ENCODE results near the gene RIPK3. TPM values are rescaled to one million over a fixed set of nuclear protein-coding genes. Genes with fewer than 3 reads are reported as not detected.

Gene RIPK3
- total and polyA plus RNA-seq, 2 of the 8 experiments (the other 6 are each of a cell fraction or from before 2014, with no cell fraction given): 0.24 to 0.39 TPM

DNA sequence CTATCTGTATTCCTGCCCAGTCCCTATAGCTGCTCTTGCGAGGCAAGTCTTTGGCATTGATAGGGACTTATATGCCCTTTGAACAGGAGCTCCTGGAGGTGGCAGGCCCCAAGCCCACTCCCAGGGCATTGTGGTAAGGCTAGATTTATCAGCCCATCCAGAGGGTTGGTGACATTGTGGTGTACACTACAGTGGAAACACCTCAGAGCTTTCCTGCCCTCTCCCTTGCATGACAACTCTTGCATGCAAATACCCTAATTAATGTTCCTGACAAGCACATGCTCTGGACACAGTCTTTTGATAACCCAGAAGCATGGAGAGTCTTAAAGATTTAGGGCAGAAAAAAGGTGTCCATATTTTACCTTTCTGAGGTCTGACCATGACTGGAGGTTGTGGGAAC lies 815 bp upstream of the RIPK3 start:
- Histone ChIP-seq H3K79me2 (ENCODE audit: control insufficient read depth in 1 of 2, insufficient read depth in 2 of 2, low read length in 2 of 2) (no peaks in the 10 kb centered on the region), H3K56ac (replicated peaks; ENCODE audit: insufficient read length, low read depth, low read length) (no peak overlapping the region), H4K8ac (ENCODE audit: extremely low read depth, insufficient read depth, low read length) (no peak overlapping the region), H3K4me2 (ENCODE audit: insufficient read depth in 1 of 2, low read depth in 2 of 2, low read length in 2 of 2) (no peak overlapping the region; a peak in 1 of 4 replicates), H2BK15ac (ENCODE audit: low read length) (no peak overlapping the region), H4K91ac (replicated peaks; ENCODE audit: insufficient read length, low read length) (no peak overlapping the region), H2AK5ac (ENCODE audit: low read depth, low read length) (no peak overlapping the region), H3K4me1 (replicated peaks in 1 of 4; ENCODE audit: control insufficient read depth in 3 of 4, insufficient read depth in 4 of 4, low read length in 3 of 4) (peaks cover 0 to 5% (median 0%) of the 10 kb centered on the region in 4 experiments; a peak in 2 of 7 replicates), H3K4ac (replicated peaks; ENCODE audit: insufficient read length, low read depth, low read length) (no peak overlapping the region), H3K14ac (ENCODE audit: insufficient read length) (no peak overlapping the region), H3K79me1 (ENCODE audit: low read depth, low read length) (no peaks in the 10 kb centered on the region), H3K23me2 (ENCODE audit: low read depth, low read length) (peaks cover 8% of the 10 kb centered on the region; the same call in 1 of the 2 replicates), H3K27ac (ENCODE audit: low read depth, low read length) (no peak overlapping the region), H3K9me3 (ENCODE audit: insufficient read depth in 2 of 2, low read depth in 1 of 2, low read length in 1 of 2) (no peaks in the 10 kb centered on the region), H3K9ac (replicated peaks in 1 of 4; ENCODE audit: extremely low read depth in 1 of 4, low read depth in 3 of 4, low read length in 3 of 4) (no peak overlapping the region), H3K36me3 (ENCODE audit: control insufficient read depth in 2 of 4, insufficient read depth in 4 of 4, low read length in 3 of 4) (no peaks in the 10 kb centered on the region), H3K18ac (ENCODE audit: extremely low read depth, low read length) (no peak overlapping the region), H2BK120ac (replicated peaks; ENCODE audit: low read depth, low read length) (no peak overlapping the region), H2BK12ac (ENCODE audit: low read depth, low read length) (no peak overlapping the region), H4K5ac (ENCODE audit: insufficient read length, low read depth, low read length) (no peak overlapping the region), H2BK5ac (ENCODE audit: low read depth, low read length) (no peak overlapping the region), H4K20me1 (replicated peaks in 1 of 2; ENCODE audit: control insufficient read depth in 1 of 2, insufficient read depth in 2 of 2, low read length in 2 of 2) (no peaks in the 10 kb centered on the region), H3K4me3 (ENCODE audit: extremely low read depth in 1 of 4, insufficient read depth in 2 of 4, low read depth in 3 of 4, low read length in 4 of 4) (no peak overlapping the region), H2AFZ (ENCODE audit: low read length) (no peak overlapping the region), H3K23ac (ENCODE audit: insufficient read length) (no peak overlapping the region), H2BK20ac (ENCODE audit: low read length) (no peak overlapping the region), H3K27me3 (replicated peaks in 1 of 4; ENCODE audit: control insufficient read depth in 3 of 4, extremely low read depth in 1 of 4, insufficient read depth in 3 of 4, low read length in 3 of 4) (peaks cover 42 to 63% (median 61%) of the 10 kb centered on the region in 4 experiments)
- FAIRE-seq (no peak), DNase-seq (ENCODE audit: low read depth in 1 of 2, low spot score in 2 of 2) (no peak)
- no peak for TF ChIP-seq KDM4A (IDR thresholded peaks at IDR 0.05; ENCODE audit: low read depth, low read length, severe bottlenecking)
- TF ChIP-seq RBBP5 (IDR thresholded peaks at IDR 0.05; ENCODE audit: borderline replicate concordance, low read depth, low read length): no peak
- no peak for TF ChIP-seq KDM5A (IDR thresholded peaks at IDR 0.05; ENCODE audit: low read length)
- no peak for TF ChIP-seq SIX5 (IDR thresholded peaks at IDR 0.05; ENCODE audit: low read depth, low read length)
- no peak for TF ChIP-seq BACH1 (IDR thresholded peaks at IDR 0.05; ENCODE audit: low read length)
- TF ChIP-seq TBP (IDR thresholded peaks at IDR 0.05; ENCODE audit: low read depth, low read length): no peak
- TF ChIP-seq FOSL1 (IDR thresholded peaks at IDR 0.05; ENCODE audit: insufficient read depth, low read depth, low read length): no peak
- TF ChIP-seq CHD1 (IDR thresholded peaks at IDR 0.05; ENCODE audit: low read depth, low read length): no peak
- 73% methylated on average over 1 of the region's 1 CpG; no CpG with 5 or more reads in 1 of the 2 experiments for WGBS, 2 experiments (ENCODE audit: extremely low coverage in 1 of 2, insufficient coverage in 1 of 2, insufficient read length in 1 of 2, insufficient replicate concordance in 2 of 2, low coverage in 1 of 2, low lambda C conversion rate in 2 of 2, missing lambda C conversion rate in 1 of 2)
- CTCF ChIA-PET (ENCODE audit: partially characterized antibody): interaction anchor here (0.6 to 27.8 kb wide), 9 partner anchors 11 to 469 kb away, joined by 3 to 664 read pairs (median 6); partner anchors contain the start of genes CBLN3, KHNYN and NFATC4
- POLR2A ChIA-PET (ENCODE audit: partially characterized antibody): interaction anchor here (0.6 to 1.8 kb wide), 4 partner anchors 26 to 96 kb away, joined by 3 to 6 read pairs (median 4); partner anchors contain the start of genes CBLN3 and KHNYN
